HepG2 (cell line): Measurements from ENCODE around the gene EPN3. TPM values are rescaled to one million over a fixed set of nuclear protein-coding genes. Genes with fewer than 3 reads are reported as not detected.

Experiments
- ATAC-seq: fragments of 200-7000 bp; cut with Tn5 transposase; 3 replicates; pipeline ENCODE4 v1.9.1; 2020; ENCODE audit warnings: mild to moderate bottlenecking, moderate library complexity
- BruUV-seq: library from RNA; stranded (reverse); fragments of 400-500 nt; replicated peaks from 2 replicates; lab custom pipeline; 2021; lab: Mats Ljungman, UMichigan
- CTCF ChIA-PET: fragments of 300-600 bp; formaldehyde crosslinking; extraction: SDS; loops from one replicate; lab custom pipeline; 2021; ENCODE audit warnings: low total read pairs, inconsistent platforms, low intra/inter-chr PET ratio; lab: Yijun Ruan, JAX
- POLR2A ChIA-PET: fragments of 350-600 bp; sonication (Branson Sonifier 250); formaldehyde crosslinking; loops from one replicate; lab custom pipeline; 2020; ENCODE audit warnings: antibody characterized with exemption, inconsistent platforms; lab: Yijun Ruan, JAX
- DNase-seq: peaks from one replicate; pipeline ENCODE4 v3.0.0-alpha.2; 2015; ENCODE audit warnings: low spot score
- FAIRE-seq: peaks from 3 replicates; lab custom pipeline; 2011; peaks lifted over from hg19 to GRCh38; lab: Jason Lieb, UNC
- H2AFZ ChIP-seq: one replicate; pipeline ENCODE4 v1.6.1; 2011; ENCODE audit warnings: low read length, inconsistent platforms
- H3K27ac ChIP-seq: fragments of 300-600 bp; 3 replicates; pipeline ENCODE4 v1.8.0; 2011; ENCODE audit warnings: mixed run types, mild to moderate bottlenecking, mixed read lengths, low read length, inconsistent platforms; ENCODE audit not compliant: insufficient read depth; ENCODE audit errors: extremely low read length
- H3K27me3 ChIP-seq, 2 experiments: fragments of 200-600 bp in 1 of 2; 2 replicates in 1 of 2; 3 replicates in 1 of 2; pipeline versions ENCODE4 v1.6.0 to v1.8.0; 2011; ENCODE audit warnings: low read length in 2 of 2, mild to moderate bottlenecking in 2 of 2, moderate library complexity in 2 of 2, inconsistent platforms in 1 of 2; ENCODE audit not compliant: insufficient read depth in 2 of 2, control insufficient read depth in 1 of 2
- H3K36me3 ChIP-seq, 2 experiments: fragments of 200-600 bp in 1 of 2; replicated peaks in 1 of 2; 2 replicates in 1 of 2; 3 replicates in 1 of 2; pipeline versions ENCODE4 v1.5.1 to v1.8.0; 2011; ENCODE audit warnings: low read length in 2 of 2, inconsistent platforms in 1 of 2; ENCODE audit not compliant: insufficient read depth in 2 of 2, control insufficient read depth in 1 of 2
- H3K4me1 ChIP-seq: 2 replicates; pipeline ENCODE4 v1.5.1; 2012; ENCODE audit warnings: low read length, inconsistent platforms; ENCODE audit not compliant: insufficient read depth
- H3K4me2 ChIP-seq: 2 replicates; pipeline ENCODE4 v1.6.0; 2011; ENCODE audit warnings: low read depth, low read length, inconsistent platforms
- H3K4me3 ChIP-seq, 3 experiments: fragments of 200-600 bp in 1 of 3; sonication (generic), shearing (Covaris generic) in 1 of 3; replicated peaks in 1 of 3; 2 replicates each; pipeline ENCODE4 v1.5.1; 2011 to 2016; ENCODE audit warnings: low read length in 3 of 3, inconsistent platforms in 2 of 3, low read depth in 2 of 3, mild to moderate bottlenecking in 2 of 3, control low read depth in 1 of 3, mixed read lengths in 1 of 3; ENCODE audit not compliant: insufficient read depth in 1 of 3
- H3K79me2 ChIP-seq: one replicate; pipeline ENCODE4 v1.6.1; 2011; ENCODE audit warnings: low read length, inconsistent platforms; ENCODE audit not compliant: insufficient read depth
- H3K9ac ChIP-seq: 2 replicates; pipeline ENCODE4 v1.6.0; 2011; ENCODE audit warnings: mild to moderate bottlenecking, low read depth, low read length, inconsistent platforms; ENCODE audit not compliant: insufficient read depth
- H3K9me3 ChIP-seq: 2 replicates; pipeline ENCODE4 v1.5.1; 2012; ENCODE audit warnings: mild to moderate bottlenecking, low read length
- H4K20me1 ChIP-seq: 2 replicates; pipeline ENCODE4 v1.6.0; 2011; ENCODE audit warnings: inconsistent platforms, mild to moderate bottlenecking, low read length, moderate library complexity; ENCODE audit not compliant: insufficient read depth
- AGO2 ChIP-seq: fragments of 200-400 bp; formaldehyde crosslinking; optimal IDR thresholded peaks from 2 replicates; pipeline ENCODE3; 2017; ENCODE audit warnings: mild to moderate bottlenecking, low read depth, low read length, moderate library complexity
- POLR2A ChIP-seq, 2 experiments: IDR thresholded peaks; 2 replicates each; pipeline ENCODE4 v1.6.1; 2011; ENCODE audit warnings: low read depth in 2 of 2, low read length in 2 of 2, mild to moderate bottlenecking in 1 of 2, moderate library complexity in 1 of 2; ENCODE audit not compliant: insufficient read depth in 1 of 2
- ZNF572 ChIP-seq: sonication (generic); formaldehyde crosslinking; IDR thresholded peaks from 2 replicates; pipeline ENCODE4 v1.5.1; 2020; ENCODE audit warnings: mild to moderate bottlenecking, missing genetic modification reagents
- ZNF780A ChIP-seq: sonication (generic); formaldehyde crosslinking; IDR thresholded peaks from 2 replicates; pipeline ENCODE4 v1.8.0; 2022; ENCODE audit warnings: mild to moderate bottlenecking, missing genetic modification reagents, moderate library complexity
- WGBS: methylation state at CpG from one replicate; pipeline ENCODE4 v1.1.6; 2017; ENCODE audit warnings: low lambda C conversion rate; 5-methylcytosine and 5-hydroxymethylcytosine counted together
- in situ Hi-C: cut with HindIII; loops from 2 replicates; pipeline ENCODE4 v1.10.0; 2017; ENCODE audit warnings: low pct_unique_long_range_greater_than_20kb; ENCODE audit not compliant: extremely low pct_ligation_motif_present
- intact Hi-C: fragments of 100-400 bp; cut with micrococcal nuclease; formaldehyde crosslinking; loops from one replicate; pipeline ENCODE4 v1.10.0; 2022; ENCODE audit not compliant: unreplicated experiment
- polyA plus RNA-seq, 8 experiments: library from polyadenylated mRNA; depleted of rRNA in 3 of 8; stranded (reverse) in 7 of 8; unstranded in 1 of 8; fragments of >200 nt; fragmentation: Illumina TruSeq in 4 of 8; extraction: Trizol in 4 of 8; gene quantifications; 2 replicates each; pipeline versions ENCODE4 v1.2.1 to v1.2.3, GENCODE V29; 2011 to 2016; ENCODE audit warnings: low read depth in 4 of 8, missing spikeins in 1 of 8, mixed read lengths in 1 of 8; ENCODE audit not compliant: insufficient read depth in 1 of 8
- total RNA-seq, 5 experiments: library from RNA; depleted of rRNA; stranded (reverse); fragments of >200 nt; fragmentation: Illumina TruSeq; extraction: Trizol; gene quantifications; 2 replicates each; pipeline ENCODE4 v1.2.3, GENCODE V29; 2016; ENCODE audit warnings: low read depth in 1 of 5
- TF ChIP-seq, protein P1 (sequence below): IDR thresholded peaks from 2 replicates; pipeline ENCODE4 v1.6.1; 2016; ENCODE audit warnings: low read depth, control low read depth

The EPN3 gene
- total and polyA plus RNA-seq, 2 of the 13 experiments (the other 11 are each of a cell fraction or from before 2014, with no cell fraction given) = 0.11 to 0.95 TPM

DNA sequence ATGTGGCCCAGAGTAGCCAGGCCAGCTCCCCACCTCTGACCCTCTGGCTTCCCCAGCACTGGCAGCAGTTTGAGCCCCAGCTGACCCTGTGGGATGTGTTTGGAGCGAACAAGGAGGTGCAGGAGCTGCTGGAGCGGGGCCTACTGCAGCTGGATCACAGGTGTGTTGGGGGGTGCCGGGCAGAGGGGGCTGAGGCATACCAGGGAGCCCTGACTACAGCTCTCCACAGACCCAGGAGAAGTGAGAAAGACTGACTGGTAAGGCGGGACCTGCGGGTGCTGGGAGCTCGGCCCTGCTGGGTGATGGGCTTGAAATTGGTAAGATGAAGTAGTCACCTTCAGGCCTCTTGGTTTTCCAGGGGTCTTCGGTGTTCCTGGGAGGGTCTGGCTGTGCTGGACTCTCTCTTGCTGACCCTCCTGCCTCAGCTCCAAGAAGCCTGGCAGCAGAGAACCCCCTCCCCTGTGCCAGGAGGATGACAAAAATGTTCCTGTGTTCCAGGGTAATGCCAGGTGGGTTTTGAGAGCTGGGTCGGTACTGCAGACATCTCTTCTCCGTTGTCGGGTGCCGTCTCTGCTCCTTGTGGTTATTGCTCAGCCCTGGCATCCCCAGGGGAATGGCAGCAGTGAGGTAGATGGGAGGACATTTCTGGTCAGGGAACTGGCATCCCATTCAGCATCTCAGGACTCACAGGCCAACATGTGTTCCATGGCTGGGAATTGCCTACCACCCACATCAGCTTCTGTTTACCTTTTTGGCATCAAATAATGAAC is 48.0 kb upstream of the EPN3 start:
- intact Hi-C loops = no loop called here
- Histone ChIP-seq H3K9me3 (no peaks in the 10 kb centered on the region), H3K27ac (no peak overlapping the region), H2AFZ (no peak overlapping the region), H3K4me3 (no peak overlapping the region), H3K9ac (no peak overlapping the region), H3K4me2 (no peak overlapping the region), H3K79me2 (peaks cover 3% of the 10 kb centered on the region), H3K4me1 (peaks cover 15% of the 10 kb centered on the region), H4K20me1 (peaks cover 4% of the 10 kb centered on the region; the same call in 1 of the 2 replicates), H3K27me3 (no peaks in the 10 kb centered on the region), H3K36me3 (peaks cover 9 to 19% of the 10 kb centered on the region in 2 experiments; a peak in 4 of 5 replicates)
- DNase-seq (no peak), ATAC-seq (no peak), FAIRE-seq (no peak)
- BruUV-seq = no TSS peak
- ChIA-PET POLR2A (interaction anchor here (0.6 to 1.1 kb wide), 2 partner anchors 58 to 144 kb away, joined by 3 read pairs; no protein-coding TSS in a partner anchor), CTCF (no interaction called here)
- WGBS = 97% methylated on average over 11 of the region's 11 CpGs
- in situ Hi-C loops = loop anchor here (5.0 kb wide), 2 partner anchors 143 to 213 kb away; no protein-coding TSS in a partner anchor
- TF ChIP-seq POLR2A (IDR thresholded peaks at IDR 0.05; ENCODE audit: insufficient read depth in 1 of 2, low read depth in 2 of 2, low read length in 2 of 2) (0 out of 4 replicates have a peak, but pooled peaks of 1 of the 2 experiments have one; percentile 21), ZNF780A (CRISPR knock-in tag) (no peak), AGO2 (peak; percentile 31)

DNA sequence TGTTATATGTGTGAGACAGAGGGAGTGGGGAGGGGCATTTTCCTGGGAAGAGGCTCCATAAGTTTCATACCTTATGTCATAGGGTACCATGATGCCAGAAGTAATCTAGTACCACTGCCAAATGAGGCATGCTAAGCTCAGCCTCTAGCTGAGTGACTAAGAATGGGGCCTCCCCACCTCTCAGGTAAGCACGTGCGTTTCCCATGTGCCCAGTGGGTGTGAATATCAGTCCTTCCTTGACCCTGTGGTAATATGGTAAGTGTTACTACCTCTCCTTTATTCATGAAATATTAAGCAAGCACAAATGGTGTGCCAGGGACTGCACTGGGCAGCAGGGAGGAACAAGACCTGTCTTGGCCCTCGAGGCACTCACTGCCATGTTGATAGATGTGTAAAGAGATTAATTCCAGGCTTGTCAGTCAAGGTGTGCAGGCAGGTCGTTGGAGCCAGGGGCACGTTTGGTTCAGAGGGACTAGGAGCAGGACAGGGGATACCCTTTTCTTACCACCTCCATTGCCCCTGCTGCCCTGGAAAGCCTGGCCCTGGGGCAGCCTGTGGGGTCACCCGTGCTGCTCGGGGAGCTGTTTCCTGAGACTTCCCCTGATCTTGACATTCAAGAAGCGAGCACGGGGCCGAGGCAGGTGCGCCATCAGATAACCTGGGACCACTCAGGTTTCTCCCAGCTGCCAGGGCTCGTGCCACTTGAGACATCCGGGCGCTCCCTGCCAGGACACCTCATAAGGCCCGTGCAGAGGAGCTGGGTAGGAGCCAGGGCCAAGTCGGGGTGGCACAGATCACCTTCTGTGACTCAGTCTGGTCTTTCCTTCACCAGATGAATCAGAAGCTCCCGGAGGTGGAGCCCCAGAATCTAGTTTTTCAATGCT is 45.1 kb upstream of the EPN3 start:
- Histone ChIP-seq H3K9me3 (no peaks in the 10 kb centered on the region), H2AFZ (no peak overlapping the region), H3K27ac (no peak overlapping the region), H3K4me1 (peaks cover 5% of the 10 kb centered on the region), H4K20me1 (no peaks in the 10 kb centered on the region), H3K4me2 (no peak overlapping the region), H3K4me3 (no peak overlapping the region), H3K27me3 (no peaks in the 10 kb centered on the region), H3K36me3 (peaks cover 9 to 16% of the 10 kb centered on the region in 2 experiments; a peak in 4 of 5 replicates), H3K79me2 (no peaks in the 10 kb centered on the region), H3K9ac (no peak overlapping the region)
- FAIRE-seq (no peak), ATAC-seq (no peak), DNase-seq (no peak)
- POLR2A ChIA-PET = no interaction called here
- 0 out of 2 replicates have a peak, but pooled peaks have one; percentile 23 for TF ChIP-seq ZNF572 (CRISPR knock-in tag)
- TF ChIP-seq, protein P1, sequence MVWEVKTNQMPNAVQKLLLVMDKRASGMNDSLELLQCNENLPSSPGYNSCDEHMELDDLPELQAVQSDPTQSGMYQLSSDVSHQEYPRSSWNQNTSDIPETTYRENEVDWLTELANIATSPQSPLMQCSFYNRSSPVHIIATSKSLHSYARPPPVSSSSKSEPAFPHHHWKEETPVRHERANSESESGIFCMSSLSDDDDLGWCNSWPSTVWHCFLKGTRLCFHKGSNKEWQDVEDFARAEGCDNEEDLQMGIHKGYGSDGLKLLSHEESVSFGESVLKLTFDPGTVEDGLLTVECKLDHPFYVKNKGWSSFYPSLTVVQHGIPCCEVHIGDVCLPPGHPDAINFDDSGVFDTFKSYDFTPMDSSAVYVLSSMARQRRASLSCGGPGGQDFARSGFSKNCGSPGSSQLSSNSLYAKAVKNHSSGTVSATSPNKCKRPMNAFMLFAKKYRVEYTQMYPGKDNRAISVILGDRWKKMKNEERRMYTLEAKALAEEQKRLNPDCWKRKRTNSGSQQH (CRISPR knock-in tag) = no peak
- peak; percentile 20 for TF ChIP-seq AGO2
- CTCF ChIA-PET = no interaction called here
- WGBS = 75% methylated on average over 17 of the region's 17 CpGs
- intact Hi-C loops (no loop called here), in situ Hi-C loops (no loop called here)
- no TSS peak for BruUV-seq
